GF-D8 (cell line): Measurements from ENCODE around the gene PRRG3.
"Not testable (repeated sequence)": the region's sequence is repeated elsewhere in the genome, so short reads cannot be mapped to it uniquely, and the experiment has no call there.

Experiments used
- DNase-seq: peaks from one replicate; lab custom pipeline; 2025; lab: John Stamatoyannopoulos, UW

PRRG3 gene

DNA sequence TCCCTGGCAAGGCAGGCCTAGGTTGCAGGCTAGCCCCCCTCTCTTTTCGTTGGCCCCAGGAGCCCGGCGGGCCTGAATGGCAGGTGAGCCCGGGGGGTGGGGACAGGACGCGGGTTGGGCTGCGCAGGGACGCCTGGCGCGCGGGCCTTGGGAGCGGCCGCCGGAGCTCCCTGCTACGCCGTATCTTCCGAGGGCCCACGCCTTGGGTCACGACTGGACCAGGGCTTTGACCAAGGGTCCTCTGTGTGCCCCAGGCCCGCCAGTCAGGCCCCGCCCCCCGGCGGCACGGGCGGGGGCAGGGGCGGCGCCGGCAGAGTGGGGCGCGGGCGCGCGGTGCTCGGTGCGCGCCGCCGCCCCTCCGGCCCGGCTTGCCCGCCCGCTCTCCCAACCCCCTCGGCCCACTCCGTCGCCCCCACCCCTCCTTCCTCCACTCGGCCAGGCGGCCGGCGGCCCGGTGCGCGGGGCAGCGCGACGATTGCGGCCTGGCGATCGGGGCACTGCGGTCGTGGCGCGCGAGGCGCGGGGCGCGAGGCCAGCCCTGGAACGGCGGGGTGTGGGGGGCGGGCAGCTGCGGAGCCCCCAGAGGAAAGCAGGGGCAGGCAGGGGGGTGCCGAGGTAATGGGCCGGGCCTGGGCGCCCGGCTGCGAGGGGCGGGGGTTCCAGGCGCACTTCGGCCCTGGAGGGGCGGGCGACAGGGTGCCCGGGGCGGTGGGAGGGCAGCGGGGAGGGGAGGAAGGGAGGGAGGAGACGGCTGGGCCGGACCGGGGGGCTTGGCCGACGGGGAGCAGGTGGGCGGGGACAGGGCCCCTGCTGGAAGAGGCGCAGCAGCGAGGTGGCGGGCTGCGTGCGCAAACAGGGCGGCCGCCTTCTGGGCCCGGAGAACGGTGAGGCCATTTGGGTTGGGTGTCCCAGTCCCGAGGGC, at the start of gene PRRG3:
PRRG3 (plus strand) TSS at position 798 of the 922 bp plus-strand sequence. CDS start 3,357 bp downstream, outside the sequence.
- DNase-seq, result no peak

DNA sequence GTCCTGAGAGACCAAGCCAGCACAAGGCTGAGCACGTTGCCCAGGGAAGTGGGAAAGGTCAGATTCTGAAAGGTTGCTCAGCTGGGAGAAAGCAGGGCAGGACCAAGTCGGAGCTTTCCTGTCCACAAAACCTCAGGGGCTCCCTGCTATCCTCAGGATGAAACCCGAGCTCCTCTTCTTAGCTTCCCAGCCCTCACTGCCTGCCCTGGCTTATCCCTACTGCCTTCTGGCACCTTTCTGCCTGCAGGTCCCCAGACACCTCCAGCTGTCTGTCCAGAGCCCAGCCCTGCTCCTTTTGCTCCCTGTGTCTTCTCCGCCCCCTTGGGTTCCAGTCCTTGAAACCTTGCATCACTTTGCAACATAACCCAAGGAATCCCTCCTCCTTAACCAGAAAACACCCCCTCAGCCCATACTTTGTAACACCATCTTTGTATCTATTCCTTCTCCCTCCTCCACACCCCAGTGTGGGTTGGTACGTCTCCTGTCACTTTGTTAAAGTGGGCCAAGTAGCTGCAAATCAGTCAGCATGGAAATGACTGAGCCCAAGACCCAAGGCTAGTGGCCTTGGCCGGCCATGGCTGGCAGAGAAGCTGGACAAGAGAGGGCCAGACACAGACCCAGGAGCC, 20.0 kb upstream of the PRRG3 start:
- DNase-seq, result no peak

GRCh38 chrX:151676196-151676595, 19.1 kb upstream of the PRRG3 start:
- no peak for DNase-seq

GRCh38 chrX:151679798-151680402, 15.4 kb upstream of the PRRG3 start:
- no peak for DNase-seq

- DNase-seq, result no peak
These were observed 14.5 kb upstream of the PRRG3 start for GRCh38 chrX:151680805-151681204.

GRCh38 chrX:151687635-151688034, 7.6 kb upstream of the PRRG3 start:
- no peak for DNase-seq

GRCh38 chrX:151688695-151689094, 6.6 kb upstream of the PRRG3 start:
- no peak for DNase-seq

DNA sequence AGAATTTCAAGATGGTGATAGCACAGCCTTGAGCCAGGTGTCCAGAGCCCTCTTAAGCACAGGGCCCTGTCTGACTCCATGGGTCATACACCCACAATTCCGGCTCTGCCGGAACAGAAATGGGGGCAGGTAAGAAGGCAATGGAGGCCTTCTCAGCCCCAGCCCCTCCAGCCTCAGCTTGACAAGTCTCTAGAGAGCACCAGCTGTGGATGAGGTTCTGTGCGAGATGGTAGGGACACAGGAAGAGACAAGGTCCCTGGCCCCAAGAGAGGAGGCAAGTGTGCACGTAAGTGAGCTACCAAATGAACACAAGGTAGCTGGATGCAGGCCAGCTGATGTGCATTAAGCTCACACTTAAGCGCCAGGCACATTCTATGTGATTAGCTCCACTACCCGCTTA, 2.4 kb upstream of the PRRG3 start:
- no peak for DNase-seq

- DNase-seq, result no peak
These were observed 1.1 kb upstream of the PRRG3 start for GRCh38 chrX:151694121-151694520.

GRCh38 chrX:151695583-151696340, 504 bp downstream of the PRRG3 start:
- DNase-seq, result no peak

DNA sequence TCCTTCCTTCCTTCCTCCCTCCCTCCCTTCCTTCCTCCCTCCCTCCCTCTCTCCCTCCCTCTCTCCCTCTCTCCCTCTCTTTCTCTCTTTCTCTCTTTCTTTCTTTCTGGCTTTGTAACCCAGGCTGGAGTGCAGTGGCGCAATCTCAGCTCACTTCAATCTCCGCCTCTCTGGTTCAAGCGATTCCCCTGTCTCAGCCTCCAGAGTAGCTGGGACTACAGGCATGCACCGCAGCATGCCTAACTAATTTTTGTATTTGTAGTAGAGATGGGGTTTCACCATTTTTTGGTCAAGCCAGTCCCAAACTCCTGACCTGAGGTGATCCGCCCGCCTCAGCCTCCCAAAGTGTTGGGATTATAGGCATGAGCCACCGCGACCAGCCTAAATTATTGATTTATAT, 1.8 kb downstream of the PRRG3 start:
- DNase-seq, result not testable (repeated sequence)

DNA sequence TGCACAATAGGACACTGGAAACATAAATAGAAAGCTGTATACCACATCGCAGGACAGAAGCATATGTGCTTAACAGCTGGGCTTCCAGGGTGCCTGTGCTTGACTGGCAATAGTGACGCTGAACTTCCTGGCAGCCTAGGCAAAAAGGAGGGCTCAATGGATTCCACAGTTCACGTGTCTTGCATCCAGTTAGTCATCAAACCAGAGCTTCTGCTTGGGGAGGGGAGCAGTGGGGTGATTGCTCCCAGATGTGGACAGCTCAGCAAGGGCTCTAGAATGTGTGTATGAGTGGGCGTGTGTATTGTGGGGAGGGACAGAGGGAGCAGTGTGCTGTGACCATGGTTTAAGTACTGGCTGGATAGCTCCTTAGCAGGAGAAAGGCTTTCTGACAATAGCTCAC, 2.3 kb downstream of the PRRG3 start:
- DNase-seq, result no peak

GRCh38 chrX:151698485-151698884, 3.2 kb downstream of the PRRG3 start:
- DNase-seq, result no peak

DNA sequence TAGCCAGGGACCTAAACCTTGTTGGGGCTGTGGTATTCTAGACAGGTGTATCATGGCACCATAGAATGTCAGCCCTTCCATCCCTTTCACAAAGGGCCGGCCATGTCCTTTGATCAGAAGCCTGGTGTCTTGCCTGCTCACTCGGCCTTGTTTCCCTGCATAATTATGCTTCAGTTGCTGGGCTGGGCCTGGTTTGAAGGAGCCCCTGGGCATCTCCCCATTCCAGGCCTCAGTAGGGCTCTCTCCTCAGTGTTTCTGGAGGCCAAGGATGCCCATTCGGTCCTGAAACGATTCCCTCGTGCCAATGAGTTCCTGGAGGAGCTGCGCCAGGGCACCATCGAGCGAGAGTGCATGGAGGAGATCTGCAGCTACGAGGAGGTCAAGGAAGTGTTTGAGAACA, 4.5 kb downstream of the PRRG3 start:
- no peak for DNase-seq

GRCh38 chrX:151700581-151700980, 5.3 kb downstream of the PRRG3 start:
- no peak for DNase-seq

- no peak for DNase-seq
These were observed 5.8 kb downstream of the PRRG3 start for GRCh38 chrX:151701071-151701470.

GRCh38 chrX:151701531-151701930, 6.3 kb downstream of the PRRG3 start:
- DNase-seq, result no peak

- DNase-seq, result no peak
These were observed 6.9 kb downstream of the PRRG3 start for GRCh38 chrX:151702026-151702714.

- DNase-seq, result no peak
These were observed 7.6 kb downstream of the PRRG3 start for GRCh38 chrX:151702741-151703340.

DNA sequence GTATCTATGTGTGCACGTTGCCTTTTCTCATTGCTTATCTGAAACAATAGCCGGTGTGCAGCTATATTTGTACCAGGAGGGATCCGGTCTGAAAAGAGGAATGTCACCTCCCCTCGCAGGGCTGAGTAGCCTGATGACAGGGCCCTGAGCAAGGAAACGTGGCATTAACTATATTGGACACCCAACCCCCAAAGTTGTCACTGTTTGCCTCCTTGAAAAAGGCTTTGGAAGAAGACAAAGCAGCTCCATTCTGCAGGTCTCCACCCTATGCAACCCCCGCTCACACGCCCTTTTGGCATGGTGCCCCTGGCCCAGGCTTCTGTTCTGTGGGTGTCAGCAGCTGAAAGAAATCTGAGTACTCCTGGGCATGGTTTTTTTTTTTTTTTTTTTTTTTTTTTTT, 8.2 kb downstream of the PRRG3 start:
- no peak for DNase-seq

DNA sequence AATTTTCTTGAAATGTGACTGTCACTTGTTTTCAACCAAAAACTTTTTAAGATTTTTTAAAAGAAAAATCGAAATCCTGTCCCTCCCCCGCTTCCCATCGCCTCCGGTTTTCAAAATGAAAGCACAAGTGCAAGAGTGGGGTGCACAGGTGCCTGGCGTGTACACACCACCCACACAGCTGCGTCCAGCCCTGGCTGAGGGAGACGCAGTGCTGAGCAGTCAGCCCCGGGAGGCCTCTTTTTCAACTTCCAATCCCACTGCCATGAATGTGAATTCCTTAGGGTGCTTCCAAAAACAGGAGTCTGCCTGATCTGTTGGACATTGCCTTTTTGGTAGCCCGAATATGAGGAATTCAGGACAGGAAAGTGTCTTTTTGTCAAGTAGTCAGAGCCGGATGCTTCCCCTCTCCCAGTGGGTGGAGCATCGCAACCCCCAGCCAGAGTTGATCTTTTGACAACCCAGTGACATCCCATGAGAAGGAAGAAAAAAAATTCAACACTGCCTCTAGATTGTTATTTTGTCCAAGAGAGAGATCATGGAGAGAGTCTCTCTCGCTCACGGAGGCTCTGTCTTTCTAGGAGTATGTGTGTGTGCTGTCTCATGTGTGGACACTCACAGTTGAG, 8.9 kb downstream of the PRRG3 start:
- no peak for DNase-seq
